GM18868 (cell line): ENCODE results near the gene ADGRD1.

Experiments used
- ATAC-seq: cut with Tn5 transposase; IDR thresholded peaks from one replicate; pipeline ENCODE4 v1.9.1; 2021; ENCODE audit warnings: mild to moderate bottlenecking, moderate library complexity; ENCODE audit not compliant: unreplicated experiment

ADGRD1 gene

GRCh38 chr12:131005161-131006035 is 51.7 kb downstream of the ADGRD1 start:
- ATAC-seq = no peak

GRCh38 chr12:131006036-131006735 is 52.5 kb downstream of the ADGRD1 start:
- no peak for ATAC-seq

GRCh38 chr12:131007031-131007739 is 53.5 kb downstream of the ADGRD1 start:
- no peak for ATAC-seq

- no peak for ATAC-seq
These were observed 54.0 kb downstream of the ADGRD1 start for GRCh38 chr12:131007740-131008117.

- no peak for ATAC-seq
These were observed 54.6 kb downstream of the ADGRD1 start for GRCh38 chr12:131008131-131008912.

- no peak for ATAC-seq
These were observed 55.2 kb downstream of the ADGRD1 start for GRCh38 chr12:131008913-131009270.

GRCh38 chr12:131009595-131010395 is 56.1 kb downstream of the ADGRD1 start:
- ATAC-seq = no peak

- ATAC-seq = no peak
These were observed 56.9 kb downstream of the ADGRD1 start for GRCh38 chr12:131010396-131011131.

- ATAC-seq = no peak
These were observed 57.7 kb downstream of the ADGRD1 start for GRCh38 chr12:131011165-131012079.

GRCh38 chr12:131012279-131013069 is 58.8 kb downstream of the ADGRD1 start:
- no peak for ATAC-seq

GRCh38 chr12:131013118-131013517 is 59.4 kb downstream of the ADGRD1 start:
- ATAC-seq = no peak

GRCh38 chr12:131014343-131014742 is 60.6 kb downstream of the ADGRD1 start:
- ATAC-seq = no peak

GRCh38 chr12:131015581-131016337 is 62.1 kb downstream of the ADGRD1 start:
- ATAC-seq = no peak

GRCh38 chr12:131017477-131017991 is 63.8 kb downstream of the ADGRD1 start:
- ATAC-seq = no peak

- no peak for ATAC-seq
These were observed 64.4 kb downstream of the ADGRD1 start for GRCh38 chr12:131018019-131018620.

- ATAC-seq = no peak
These were observed 65.2 kb downstream of the ADGRD1 start for GRCh38 chr12:131018808-131019397.
